GM12878 (cell line): ENCODE measurements around the gene MOGAT3. TPM values are rescaled to one million over a fixed set of nuclear protein-coding genes. Genes with fewer than 3 reads are reported as not detected.

ENCODE experiments used
- ATAC-seq: fragments of 200-7000 bp; cut with Tn5 transposase; 3 replicates; pipeline ENCODE4 v1.9.1; 2020; ENCODE audit warnings: mild to moderate bottlenecking, moderate library complexity
- BruUV-seq: library from RNA; stranded (reverse); fragments of 400-500 nt; replicated peaks from 2 replicates; lab custom pipeline; 2021; lab: Mats Ljungman, UMichigan
- CTCF ChIA-PET: fragments of 300-600 bp; sonication (Branson Sonifier 250); formaldehyde crosslinking; extraction: SDS; loops from one replicate; lab custom pipeline; 2021; ENCODE audit warnings: inconsistent platforms; lab: Yijun Ruan, JAX
- POLR2A ChIA-PET: fragments of 350-600 bp; formaldehyde crosslinking; extraction: SDS; loops from one replicate; lab custom pipeline; 2021; ENCODE audit warnings: inconsistent platforms; lab: Charles Lee
- RAD21 ChIA-PET: fragments of 300-600 bp; sonication (Branson Sonifier 250); formaldehyde crosslinking; loops from one replicate; lab custom pipeline; 2023; ENCODE audit warnings: antibody characterized with exemption; ENCODE audit not compliant: unreplicated experiment; lab: Charles Lee
- SMC1A ChIA-PET: fragments of 300-600 bp; sonication (Branson Sonifier 250); formaldehyde crosslinking; loops from one replicate; lab custom pipeline; 2023; ENCODE audit not compliant: unreplicated experiment, uncharacterized antibody; lab: Charles Lee
- DNase-seq: peaks from one replicate; pipeline ENCODE4 v3.0.0-alpha.2; 2011; ENCODE audit warnings: low read depth, low spot score
- FAIRE-seq: peaks from 3 replicates; lab custom pipeline; 2011; peaks lifted over from hg19 to GRCh38; lab: Jason Lieb, UNC
- H2AFZ ChIP-seq: 2 replicates; pipeline ENCODE4 v1.6.0; 2011; ENCODE audit warnings: low read depth, low read length, control low read depth; ENCODE audit not compliant: control insufficient read depth
- H3K27ac ChIP-seq: 2 replicates; pipeline ENCODE4 v1.5.1; 2011; ENCODE audit warnings: control low read depth; ENCODE audit not compliant: control insufficient read depth, insufficient read depth
- H3K27me3 ChIP-seq, 2 experiments: replicated peaks in 1 of 2; 2 replicates each; pipeline versions ENCODE4 v1.6.0 to v1.6.1; 2011; ENCODE audit warnings: low read length in 1 of 2; ENCODE audit not compliant: control insufficient read depth in 2 of 2, insufficient read depth in 2 of 2
- H3K36me3 ChIP-seq, 2 experiments: 2 replicates each; pipeline ENCODE4 v1.5.1; 2011; ENCODE audit warnings: low read length in 1 of 2; ENCODE audit not compliant: control insufficient read depth in 2 of 2, insufficient read depth in 2 of 2
- H3K4me1 ChIP-seq: 2 replicates; pipeline ENCODE4 v1.6.1; 2011; ENCODE audit warnings: mild to moderate bottlenecking, low read length, moderate library complexity, mixed read lengths; ENCODE audit not compliant: control insufficient read depth, insufficient read depth
- H3K4me2 ChIP-seq: 2 replicates; pipeline ENCODE4 v1.6.0; 2011; ENCODE audit warnings: control low read depth; ENCODE audit not compliant: control insufficient read depth, insufficient read depth
- H3K4me3 ChIP-seq: fragments of 200-600 bp; sonication (generic); 2 replicates; pipeline ENCODE4 v1.5.1; 2016
- H3K79me2 ChIP-seq: 2 replicates; pipeline ENCODE4 v1.6.0; 2011; ENCODE audit warnings: low read length; ENCODE audit not compliant: control insufficient read depth, insufficient read depth
- H3K9ac ChIP-seq: 2 replicates; pipeline ENCODE4 v1.8.0; 2011; ENCODE audit warnings: low read length, control low read depth, mixed read lengths; ENCODE audit not compliant: control insufficient read depth, insufficient read depth
- H3K9me3 ChIP-seq: replicated peaks from 3 replicates; pipeline ENCODE4 v1.5.1; 2011; ENCODE audit warnings: mild to moderate bottlenecking, low read length; ENCODE audit not compliant: control insufficient read depth, insufficient read depth
- H4K20me1 ChIP-seq: 2 replicates; pipeline ENCODE4 v1.6.0; 2011; ENCODE audit not compliant: control insufficient read depth, insufficient read depth
- ATF3 ChIP-seq: IDR thresholded peaks from 2 replicates; pipeline ENCODE4 v1.6.1; 2011; ENCODE audit warnings: low read depth, mild to moderate bottlenecking, low read length, moderate library complexity, borderline replicate concordance; ENCODE audit errors: extremely low read depth
- CUX1 ChIP-seq: IDR thresholded peaks from 2 replicates; pipeline ENCODE4 v1.6.1; 2012; ENCODE audit warnings: improper control_type of control experiment, low read depth, low read length; ENCODE audit not compliant: insufficient replicate concordance
- EP300 ChIP-seq, 2 experiments: fragments of 150-350 bp in 1 of 2; IDR thresholded peaks; 2 replicates each; pipeline ENCODE4 v1.6.1; 2011 to 2012; ENCODE audit warnings: low read depth in 2 of 2, low read length in 2 of 2, borderline replicate concordance in 1 of 2, improper control_type of control experiment in 1 of 2, inconsistent platforms in 1 of 2; ENCODE audit not compliant: control insufficient read depth in 1 of 2
- NFIC ChIP-seq: IDR thresholded peaks from 2 replicates; pipeline ENCODE4 v1.6.1; 2012; ENCODE audit warnings: low read depth, mild to moderate bottlenecking, inconsistent platforms, low read length, moderate library complexity
- NFXL1 ChIP-seq: fragments of 450-650 bp; IDR thresholded peaks from 2 replicates; pipeline ENCODE4 v1.6.1; 2017; ENCODE audit warnings: antibody characterized with exemption, mild to moderate bottlenecking, borderline replicate concordance
- POLR2A ChIP-seq: IDR thresholded peaks from 2 replicates; pipeline ENCODE4 v1.6.1; 2011; ENCODE audit warnings: low read depth, mild to moderate bottlenecking, low read length
- SMAD1 ChIP-seq: fragments of 450-650 bp; IDR thresholded peaks from 2 replicates; pipeline ENCODE4 v1.6.1; 2018; ENCODE audit warnings: mild to moderate bottlenecking, low read depth; ENCODE audit not compliant: partially characterized antibody
- STAT3 ChIP-seq: IDR thresholded peaks from 2 replicates; pipeline ENCODE4 v1.6.1; 2011; ENCODE audit warnings: low read depth, low read length, improper control_type of control experiment
- SUPT20H ChIP-seq: IDR thresholded peaks from 2 replicates; pipeline ENCODE4 v1.6.1; 2011; ENCODE audit warnings: low read depth, mild to moderate bottlenecking, low read length, moderate library complexity, borderline replicate concordance; ENCODE audit not compliant: control insufficient read depth
- TCF12 ChIP-seq: IDR thresholded peaks from 2 replicates; pipeline ENCODE4 v1.6.1; 2011; ENCODE audit warnings: low read depth, mild to moderate bottlenecking, low read length
- ZNF687 ChIP-seq: fragments of 450-650 bp; IDR thresholded peaks from 2 replicates; pipeline ENCODE4 v1.6.1; 2017; ENCODE audit warnings: mild to moderate bottlenecking, moderate library complexity
- WGBS: methylation state at CpG from one replicate; pipeline ENCODE4 v1.1.6; 2016; ENCODE audit warnings: low lambda C conversion rate; ENCODE audit not compliant: insufficient replicate concordance, insufficient coverage; ENCODE audit errors: missing lambda C conversion rate; 5-methylcytosine and 5-hydroxymethylcytosine counted together
- in situ Hi-C: fragments of 300-500 bp; cut with MboI; formaldehyde crosslinking; loops from 9 replicates; pipeline ENCODE4 v1.14.3; 2018; ENCODE audit warnings: mixed read lengths
- intact Hi-C: fragments of 100-400 bp; cut with micrococcal nuclease; formaldehyde crosslinking; loops from one replicate; pipeline ENCODE4 v1.14.2; 2022; ENCODE audit not compliant: unreplicated experiment
- polyA plus RNA-seq, 11 experiments: library from polyadenylated mRNA; depleted of rRNA in 4 of 11; unstranded in 6 of 11; stranded (reverse) in 5 of 11; fragments of >200 nt; fragmentation: Nextera tagmentation in 4 of 11; fragmentation: Illumina TruSeq in 1 of 11; extraction: Ambion mirVana in 4 of 11; extraction: Trizol in 1 of 11; gene quantifications; 1 replicate in 1 of 11; 2 replicates in 10 of 11; pipeline versions ENCODE4 v1.2.1 to v1.2.3, GENCODE V29; 2011 to 2016; ENCODE audit warnings: inconsistent platforms in 2 of 11, missing spikeins in 2 of 11, low read depth in 1 of 11
- total RNA-seq, 4 experiments: library from RNA; depleted of rRNA in 3 of 4; stranded (reverse); fragments of >200 nt in 3 of 4; fragmentation: Illumina TruSeq in 1 of 4; extraction: Trizol in 1 of 4; gene quantifications; 2 replicates each; pipeline versions ENCODE4 v1.2.1 to v1.2.3, GENCODE V29; 2013 to 2021

Gene MOGAT3
- total and polyA plus RNA-seq, 10 of the 15 experiments (the other 5 are each of a cell fraction or from before 2014, with no cell fraction given) = 0.11 TPM; not detected in 9

GRCh38 chr7:101208794-101209193, 8.0 kb upstream of the MOGAT3 start:
- Histone ChIP-seq H3K4me2 (no peak overlapping the region), H3K4me3 (no peak overlapping the region), H2AFZ (no peak overlapping the region), H3K79me2 (no peaks in the 10 kb centered on the region), H3K9ac (no peak overlapping the region), H3K27me3 (no peaks in the 10 kb centered on the region), H4K20me1 (no peaks in the 10 kb centered on the region), H3K9me3 (no peaks in the 10 kb centered on the region), H3K4me1 (no peaks in the 10 kb centered on the region), H3K27ac (no peak overlapping the region), H3K36me3 (peaks cover 0 to 3% of the 10 kb centered on the region in 2 experiments; a peak in 2 of 4 replicates)
- no peak for TF ChIP-seq CUX1
- no peak for TF ChIP-seq NFIC
- TF ChIP-seq EP300 (IDR thresholded peaks at IDR 0.05; ENCODE audit: borderline replicate concordance in 1 of 2, control insufficient read depth in 1 of 2, low read depth in 2 of 2, low read length in 2 of 2) = no peak
- TF ChIP-seq NFXL1 = no peak
- TF ChIP-seq STAT3 = no peak
- TF ChIP-seq ATF3 = no peak
- TF ChIP-seq POLR2A = no peak
- no peak for TF ChIP-seq SUPT20H
- no peak for TF ChIP-seq SMAD1
- TF ChIP-seq TCF12 = no peak
- no peak for TF ChIP-seq ZNF687
- no peak for FAIRE-seq
- ChIA-PET SMC1A (no interaction called here), CTCF (interaction anchor here (1.1 to 1.4 kb wide), 2 partner anchors 16 to 68 kb away, joined by 4 read pairs; no protein-coding TSS in a partner anchor), RAD21 (no interaction called here), POLR2A (no interaction called here)
- ATAC-seq = no peak
- intact Hi-C loops = no loop called here
- WGBS = 93% methylated on average over 14 of the region's 14 CpGs
- in situ Hi-C loops = no loop called here
- DNase-seq = no peak
- no TSS peak for BruUV-seq
